Measurements from ENCODE around the gene IQSEC1.

The IQSEC1 gene

GRCh38 chr3:12954180-12954579 is 119.0 kb downstream of the IQSEC1 start:
- DNase-seq (ENCODE audit: low read depth): no peak

- no peak for DNase-seq (ENCODE audit: low read depth)
Measured at GRCh38 chr3:12953201-12953995, 119.8 kb downstream of the IQSEC1 start.

- DNase-seq (ENCODE audit: low read depth): no peak
Measured at GRCh38 chr3:12952343-12953200, 120.7 kb downstream of the IQSEC1 start.

GRCh38 chr3:12948891-12949711 is 124.1 kb downstream of the IQSEC1 start:
- DNase-seq (ENCODE audit: low read depth): no peak

GRCh38 chr3:12948371-12948770 is 124.9 kb downstream of the IQSEC1 start:
- no peak for DNase-seq (ENCODE audit: low read depth)

GRCh38 chr3:12947504-12948369 is 125.5 kb downstream of the IQSEC1 start:
- DNase-seq (ENCODE audit: low read depth): peak; percentile 66

- no peak for DNase-seq (ENCODE audit: low read depth)
Measured at GRCh38 chr3:12946649-12947316, 126.4 kb downstream of the IQSEC1 start.

- DNase-seq (ENCODE audit: low read depth): no peak
Measured at GRCh38 chr3:12946251-12946648, 127.0 kb downstream of the IQSEC1 start.

GRCh38 chr3:12944849-12945248 is 128.4 kb downstream of the IQSEC1 start:
- no peak for DNase-seq (ENCODE audit: low read depth)

- DNase-seq (ENCODE audit: low read depth): no peak
Measured at GRCh38 chr3:12944413-12944812, 128.8 kb downstream of the IQSEC1 start.

GRCh38 chr3:12943124-12944021 is 129.9 kb downstream of the IQSEC1 start:
- no peak for DNase-seq (ENCODE audit: low read depth)

- DNase-seq (ENCODE audit: low read depth): no peak
Measured at GRCh38 chr3:12941495-12942023, 131.7 kb downstream of the IQSEC1 start.

GRCh38 chr3:12940854-12941253 is 132.4 kb downstream of the IQSEC1 start:
- DNase-seq (ENCODE audit: low read depth): no peak

- DNase-seq (ENCODE audit: low read depth): no peak
Measured at GRCh38 chr3:12939137-12939536, 134.1 kb downstream of the IQSEC1 start.

GRCh38 chr3:12938258-12938711 is 134.9 kb downstream of the IQSEC1 start:
- no peak for DNase-seq (ENCODE audit: low read depth)

- DNase-seq (ENCODE audit: low read depth): no peak
Measured at GRCh38 chr3:12935861-12936830, 137.1 kb downstream of the IQSEC1 start.

GRCh38 chr3:12935023-12935860 is 138.0 kb downstream of the IQSEC1 start:
- DNase-seq (ENCODE audit: low read depth): no peak
